ENCODE measurements around the gene RHOF. TPM values are rescaled to one million over a fixed set of nuclear protein-coding genes. Genes with fewer than 3 reads are reported as not detected.

RHOF gene
- total and polyA plus RNA-seq, 2 of the 13 experiments (the other 11 are each of a cell fraction or from before 2014, with no cell fraction given): 14.6 to 32.2 TPM

DNA sequence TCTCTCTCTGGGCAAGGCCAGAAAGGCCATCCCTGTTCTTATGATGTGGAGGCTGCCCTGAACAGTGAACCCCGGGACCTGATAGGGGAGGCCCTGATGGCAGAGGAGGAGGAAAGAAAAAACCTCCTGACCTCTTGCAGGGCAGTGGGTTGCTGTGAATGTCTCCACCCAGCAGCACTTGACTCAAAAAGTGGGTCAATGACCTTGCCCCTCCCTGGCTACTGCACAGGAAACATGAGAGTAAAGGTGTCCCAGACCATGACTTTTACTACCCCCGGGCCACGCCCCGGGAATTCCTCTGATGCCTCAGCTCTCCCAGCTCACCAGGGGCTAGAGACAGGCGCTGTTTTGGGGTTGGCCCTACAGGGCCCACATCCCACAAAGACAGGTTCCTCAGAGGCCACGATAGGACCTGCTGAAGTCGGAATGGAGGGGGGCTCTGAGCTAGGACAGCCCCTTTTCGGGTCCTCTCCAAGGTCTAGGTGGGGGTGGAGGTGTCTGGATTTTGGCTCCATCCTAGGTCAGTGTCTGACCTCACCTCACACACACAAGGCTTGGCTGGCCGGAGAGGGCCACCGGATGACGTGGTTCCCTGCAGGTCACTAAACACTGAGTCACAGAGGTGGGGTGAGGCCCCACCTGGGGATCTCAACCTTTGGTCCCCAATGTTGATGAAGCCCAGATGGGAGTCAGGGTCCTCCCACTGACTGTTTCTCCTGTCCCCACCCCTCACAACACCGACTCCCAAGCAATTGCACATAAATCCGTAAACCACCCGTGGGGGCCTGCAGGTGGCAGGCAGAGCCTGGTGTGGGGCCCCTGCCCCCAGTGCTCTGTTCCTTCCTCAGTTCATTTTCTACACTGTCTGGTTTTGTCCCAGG is 1.6 kb downstream of the RHOF start (continued):
- TF ChIP-seq MEF2D (CRISPR knock-in tag; IDR thresholded peaks at IDR 0.05) (0 out of 2 replicates have a peak, but pooled peaks have one; percentile 15), CCDC6 (CRISPR knock-in tag; IDR thresholded peaks at IDR 0.05) (no peak), HHEX (CRISPR knock-in tag; IDR thresholded peaks at IDR 0.05) (no peak), ZNF263 (CRISPR knock-in tag; IDR thresholded peaks at IDR 0.05) (peak; percentile 52), FOXK1 (CRISPR knock-in tag; IDR thresholded peaks at IDR 0.05; ENCODE audit: borderline replicate concordance, low read depth) (no peak), TBP (CRISPR knock-in tag; IDR thresholded peaks at IDR 0.05) (no peak), KLF6 (CRISPR knock-in tag; IDR thresholded peaks at IDR 0.05) (no peak), NPAS2 (CRISPR knock-in tag; IDR thresholded peaks at IDR 0.05; ENCODE audit: borderline replicate concordance) (no peak), MAZ (IDR thresholded peaks at IDR 0.05; ENCODE audit: borderline replicate concordance, low read depth, low read length) (peak; percentile 52; the same call in 1 of the 2 replicates), MAZ (CRISPR knock-in tag; IDR thresholded peaks at IDR 0.05; ENCODE audit: low read depth) (no peak), ZNF3 (CRISPR knock-in tag; IDR thresholded peaks at IDR 0.05) (no peak), ZNF33A (CRISPR knock-in tag; IDR thresholded peaks at IDR 0.05; ENCODE audit: borderline replicate concordance) (no peak), HDAC2 (CRISPR knock-in tag; IDR thresholded peaks at IDR 0.05) (peak; percentile 56), RFXANK (CRISPR knock-in tag; IDR thresholded peaks at IDR 0.05) (no peak)
- TF ChIP-seq, protein P1, sequence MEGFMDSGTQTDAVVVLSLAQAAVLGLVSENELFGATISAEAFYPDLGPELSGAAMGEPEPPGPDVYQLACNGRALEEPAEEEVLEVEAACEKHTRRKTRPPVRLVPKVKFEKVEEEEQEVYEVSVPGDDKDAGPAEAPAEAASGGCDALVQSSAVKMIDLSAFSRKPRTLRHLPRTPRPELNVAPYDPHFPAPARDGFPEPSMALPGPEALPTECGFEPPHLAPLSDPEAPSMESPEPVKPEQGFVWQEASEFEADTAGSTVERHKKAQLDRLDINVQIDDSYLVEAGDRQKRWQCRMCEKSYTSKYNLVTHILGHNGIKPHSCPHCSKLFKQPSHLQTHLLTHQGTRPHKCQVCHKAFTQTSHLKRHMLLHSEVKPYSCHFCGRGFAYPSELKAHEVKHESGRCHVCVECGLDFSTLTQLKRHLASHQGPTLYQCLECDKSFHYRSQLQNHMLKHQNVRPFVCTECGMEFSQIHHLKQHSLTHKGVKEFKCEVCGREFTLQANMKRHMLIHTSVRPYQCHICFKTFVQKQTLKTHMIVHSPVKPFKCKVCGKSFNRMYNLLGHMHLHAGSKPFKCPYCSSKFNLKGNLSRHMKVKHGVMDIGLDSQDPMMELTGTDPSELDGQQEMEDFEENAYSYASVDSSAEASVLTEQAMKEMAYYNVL (CRISPR knock-in tag; IDR thresholded peaks at IDR 0.05; ENCODE audit: borderline replicate concordance): no peak
- TF ChIP-seq, protein P2, sequence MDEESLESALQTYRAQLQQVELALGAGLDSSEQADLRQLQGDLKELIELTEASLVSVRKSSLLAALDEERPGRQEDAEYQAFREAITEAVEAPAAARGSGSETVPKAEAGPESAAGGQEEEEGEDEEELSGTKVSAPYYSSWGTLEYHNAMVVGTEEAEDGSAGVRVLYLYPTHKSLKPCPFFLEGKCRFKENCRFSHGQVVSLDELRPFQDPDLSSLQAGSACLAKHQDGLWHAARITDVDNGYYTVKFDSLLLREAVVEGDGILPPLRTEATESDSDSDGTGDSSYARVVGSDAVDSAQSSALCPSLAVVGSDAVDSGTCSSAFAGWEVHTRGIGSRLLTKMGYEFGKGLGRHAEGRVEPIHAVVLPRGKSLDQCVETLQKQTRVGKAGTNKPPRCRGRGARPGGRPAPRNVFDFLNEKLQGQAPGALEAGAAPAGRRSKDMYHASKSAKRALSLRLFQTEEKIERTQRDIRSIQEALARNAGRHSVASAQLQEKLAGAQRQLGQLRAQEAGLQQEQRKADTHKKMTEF (CRISPR knock-in tag; IDR thresholded peaks at IDR 0.05): 0 out of 2 replicates have a peak, but pooled peaks have one; percentile 45
- TF ChIP-seq, protein P3, sequence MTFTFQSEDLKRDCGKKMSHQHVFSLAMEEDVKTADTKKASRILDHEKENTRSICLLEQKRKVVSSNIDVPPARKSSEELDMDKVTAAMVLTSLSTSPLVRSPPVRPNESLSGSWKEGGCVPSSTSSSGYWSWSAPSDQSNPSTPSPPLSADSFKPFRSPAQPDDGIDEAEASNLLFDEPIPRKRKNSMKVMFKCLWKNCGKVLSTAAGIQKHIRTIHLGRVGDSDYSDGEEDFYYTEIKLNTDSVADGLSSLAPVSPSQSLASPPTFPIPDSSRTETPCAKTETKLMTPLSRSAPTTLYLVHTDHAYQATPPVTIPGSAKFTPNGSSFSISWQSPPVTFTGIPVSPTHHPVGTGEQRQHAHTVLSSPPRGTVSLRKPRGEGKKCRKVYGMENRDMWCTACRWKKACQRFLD (CRISPR knock-in tag; IDR thresholded peaks at IDR 0.05; ENCODE audit: borderline replicate concordance): no peak
- TF ChIP-seq, protein P4, sequence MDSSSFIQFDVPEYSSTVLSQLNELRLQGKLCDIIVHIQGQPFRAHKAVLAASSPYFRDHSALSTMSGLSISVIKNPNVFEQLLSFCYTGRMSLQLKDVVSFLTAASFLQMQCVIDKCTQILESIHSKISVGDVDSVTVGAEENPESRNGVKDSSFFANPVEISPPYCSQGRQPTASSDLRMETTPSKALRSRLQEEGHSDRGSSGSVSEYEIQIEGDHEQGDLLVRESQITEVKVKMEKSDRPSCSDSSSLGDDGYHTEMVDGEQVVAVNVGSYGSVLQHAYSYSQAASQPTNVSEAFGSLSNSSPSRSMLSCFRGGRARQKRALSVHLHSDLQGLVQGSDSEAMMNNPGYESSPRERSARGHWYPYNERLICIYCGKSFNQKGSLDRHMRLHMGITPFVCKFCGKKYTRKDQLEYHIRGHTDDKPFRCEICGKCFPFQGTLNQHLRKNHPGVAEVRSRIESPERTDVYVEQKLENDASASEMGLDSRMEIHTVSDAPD (CRISPR knock-in tag; IDR thresholded peaks at IDR 0.05): no peak
- TF ChIP-seq, protein P5, sequence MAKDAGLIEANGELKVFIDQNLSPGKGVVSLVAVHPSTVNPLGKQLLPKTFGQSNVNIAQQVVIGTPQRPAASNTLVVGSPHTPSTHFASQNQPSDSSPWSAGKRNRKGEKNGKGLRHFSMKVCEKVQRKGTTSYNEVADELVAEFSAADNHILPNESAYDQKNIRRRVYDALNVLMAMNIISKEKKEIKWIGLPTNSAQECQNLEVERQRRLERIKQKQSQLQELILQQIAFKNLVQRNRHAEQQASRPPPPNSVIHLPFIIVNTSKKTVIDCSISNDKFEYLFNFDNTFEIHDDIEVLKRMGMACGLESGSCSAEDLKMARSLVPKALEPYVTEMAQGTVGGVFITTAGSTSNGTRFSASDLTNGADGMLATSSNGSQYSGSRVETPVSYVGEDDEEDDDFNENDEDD (CRISPR knock-in tag; IDR thresholded peaks at IDR 0.05; ENCODE audit: borderline replicate concordance): no peak
- TF ChIP-seq, protein P6, sequence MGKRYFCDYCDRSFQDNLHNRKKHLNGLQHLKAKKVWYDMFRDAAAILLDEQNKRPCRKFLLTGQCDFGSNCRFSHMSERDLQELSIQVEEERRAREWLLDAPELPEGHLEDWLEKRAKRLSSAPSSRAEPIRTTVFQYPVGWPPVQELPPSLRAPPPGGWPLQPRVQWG (CRISPR knock-in tag; IDR thresholded peaks at IDR 0.05; ENCODE audit: borderline replicate concordance, low read depth): no peak

Data from HepG2 (cell line).